Mesenchymal stem cell (in vitro differentiated cells and primary cell): ENCODE measurements around the gene PCNX3.
A peak's percentile ranks its signal among the peaks of the same experiment; 100 is the strongest.
"Not testable (repeated sequence)": the region's sequence is repeated elsewhere in the genome, so short reads cannot be mapped to it uniquely, and the experiment has no call there.

Experiments
- DNase-seq: peaks from one replicate; pipeline ENCODE4 v3.0.0-alpha.2; 2013
- H2AFZ ChIP-seq: one replicate; pipeline ENCODE4 v1.6.1; 2013; ENCODE audit warnings: low read depth, mild to moderate bottlenecking, control low read depth, inconsistent platforms, low read length, moderate library complexity
- H2AK5ac ChIP-seq: 2 replicates; pipeline ENCODE4 v1.6.1; 2013; ENCODE audit warnings: low read length, moderate library complexity, mild to moderate bottlenecking, inconsistent platforms; ENCODE audit not compliant: severe bottlenecking
- H2BK120ac ChIP-seq: one replicate; pipeline ENCODE4 v1.6.1; 2013; ENCODE audit warnings: low read depth, mild to moderate bottlenecking, inconsistent platforms, low read length, moderate library complexity
- H2BK12ac ChIP-seq, 2 experiments: one replicate each; pipeline ENCODE4 v1.6.1; 2013; ENCODE audit warnings: inconsistent platforms in 2 of 2, low read length in 2 of 2, mild to moderate bottlenecking in 2 of 2, moderate library complexity in 2 of 2, control low read depth in 1 of 2
- H2BK15ac ChIP-seq: one replicate; pipeline ENCODE4 v1.6.1; 2013; ENCODE audit warnings: mild to moderate bottlenecking, low read depth, inconsistent platforms; ENCODE audit not compliant: poor library complexity, severe bottlenecking
- H2BK5ac ChIP-seq: 2 replicates; pipeline ENCODE4 v1.6.1; 2013; ENCODE audit warnings: low read depth, mild to moderate bottlenecking, low read length, control low read depth, inconsistent platforms; ENCODE audit not compliant: poor library complexity, severe bottlenecking
- H3K14ac ChIP-seq, 2 experiments: one replicate each; pipeline ENCODE4 v1.6.1; 2013; ENCODE audit warnings: inconsistent platforms in 2 of 2, low read length in 2 of 2, control low read depth in 1 of 2, mild to moderate bottlenecking in 1 of 2, moderate library complexity in 1 of 2
- H3K18ac ChIP-seq, 2 experiments: one replicate each; pipeline ENCODE4 v1.6.1; 2013; ENCODE audit warnings: inconsistent platforms in 2 of 2, low read length in 2 of 2, control low read depth in 1 of 2, low read depth in 1 of 2, mild to moderate bottlenecking in 1 of 2
- H3K23ac ChIP-seq, 2 experiments: one replicate each; pipeline ENCODE4 v1.6.1; 2013; ENCODE audit warnings: inconsistent platforms in 2 of 2, low read length in 2 of 2, mild to moderate bottlenecking in 2 of 2, moderate library complexity in 2 of 2, control low read depth in 1 of 2
- H3K27ac ChIP-seq: 2 replicates; pipeline ENCODE4 v1.5.1; 2013; ENCODE audit warnings: mild to moderate bottlenecking, moderate library complexity, low read length, control low read depth, inconsistent platforms; ENCODE audit not compliant: poor library complexity, severe bottlenecking
- H3K27me3 ChIP-seq, 2 experiments: 2 replicates each; pipeline versions ENCODE4 v1.6.1 to v1.7.0; 2013; ENCODE audit warnings: low read length in 2 of 2, mild to moderate bottlenecking in 2 of 2, moderate library complexity in 2 of 2, control low read depth in 1 of 2, inconsistent platforms in 1 of 2; ENCODE audit not compliant: control insufficient read depth in 1 of 2, insufficient read depth in 1 of 2
- H3K36me3 ChIP-seq, 2 experiments: 2 replicates each; pipeline versions ENCODE4 v1.6.1 to v1.7.0; 2013; ENCODE audit warnings: low read length in 2 of 2, control low read depth in 1 of 2, inconsistent platforms in 1 of 2, low read depth in 1 of 2, mild to moderate bottlenecking in 1 of 2; ENCODE audit not compliant: insufficient read depth in 2 of 2, control insufficient read depth in 1 of 2
- H3K4ac ChIP-seq, 2 experiments: one replicate each; pipeline ENCODE4 v1.6.1; 2013; ENCODE audit warnings: inconsistent platforms in 2 of 2, low read length in 2 of 2, mild to moderate bottlenecking in 2 of 2, moderate library complexity in 2 of 2, control low read depth in 1 of 2, low read depth in 1 of 2
- H3K4me1 ChIP-seq: 2 replicates; pipeline ENCODE4 v1.6.1; 2013; ENCODE audit warnings: low read depth, low read length, control low read depth; ENCODE audit not compliant: control insufficient read depth, insufficient read depth
- H3K4me2 ChIP-seq: 2 replicates; pipeline ENCODE4 v1.6.1; 2013; ENCODE audit warnings: low read length, mild to moderate bottlenecking, inconsistent platforms; ENCODE audit not compliant: poor library complexity, severe bottlenecking
- H3K4me3 ChIP-seq, 2 experiments: 2 replicates each; pipeline versions ENCODE4 v1.5.1 to v1.7.0; 2013; ENCODE audit warnings: low read length in 2 of 2, mild to moderate bottlenecking in 2 of 2, control low read depth in 1 of 2, low read depth in 1 of 2; ENCODE audit not compliant: insufficient read depth in 1 of 2
- H3K79me1 ChIP-seq: replicated peaks from 2 replicates; pipeline ENCODE4 v1.6.1; 2013; ENCODE audit warnings: mild to moderate bottlenecking, control low read depth, low read length, inconsistent platforms; ENCODE audit not compliant: poor library complexity, severe bottlenecking
- H3K9ac ChIP-seq: 2 replicates; pipeline ENCODE4 v1.7.0; 2013; ENCODE audit warnings: mild to moderate bottlenecking, low read length, moderate library complexity
- H3K9me3 ChIP-seq: 2 replicates; pipeline ENCODE4 v1.7.0; 2013; ENCODE audit warnings: mild to moderate bottlenecking, low read length; ENCODE audit not compliant: control insufficient read depth
- H4K8ac ChIP-seq: one replicate; pipeline ENCODE4 v1.6.1; 2013; ENCODE audit warnings: inconsistent platforms, mild to moderate bottlenecking, low read length, moderate library complexity
- H4K91ac ChIP-seq: one replicate; pipeline ENCODE4 v1.6.1; 2013; ENCODE audit warnings: mild to moderate bottlenecking, low read length, inconsistent platforms
- WGBS: methylation state at CpG from one replicate; pipeline ENCODE4 v1.1.7; 2013; ENCODE audit warnings: mixed read lengths; 5-methylcytosine and 5-hydroxymethylcytosine counted together

Gene PCNX3

GRCh38 chr11:65636108-65637031 lies 20.8 kb downstream of the PCNX3 start:
- Histone ChIP-seq H3K14ac (no peak overlapping the region), H4K8ac (no peak overlapping the region), H2BK12ac (no peak overlapping the region)

GRCh38 chr11:65637032-65637557 lies 21.5 kb downstream of the PCNX3 start:
- no peak overlapping the region for H2BK5ac ChIP-seq
- H3K36me3 ChIP-seq, result peaks cover 57 to 76% of the 10 kb centered on the region in 2 experiments
- H3K23ac ChIP-seq, result no peak overlapping the region
- H2AFZ ChIP-seq, result no peak overlapping the region
- H3K4ac ChIP-seq, result no peak overlapping the region
- H2BK120ac ChIP-seq, result no peak overlapping the region
- peaks cover 28% of the 10 kb centered on the region for H3K4me1 ChIP-seq
- H3K14ac ChIP-seq, result no peak overlapping the region
- H3K27me3 ChIP-seq, result no peaks in the 10 kb centered on the region
- H3K9me3 ChIP-seq, result no peaks in the 10 kb centered on the region
- peak overlapping the region; percentile 77 for H2AK5ac ChIP-seq
- H2BK15ac ChIP-seq, result no peak overlapping the region
- no peak overlapping the region for H4K8ac ChIP-seq
- H2BK12ac ChIP-seq, result peak overlapping the region in 1 of 2 experiments; percentile 9
- no peak overlapping the region for H3K18ac ChIP-seq
- H3K9ac ChIP-seq, result peak overlapping the region; percentile 45
- H3K79me1 ChIP-seq, result peaks cover 45% of the 10 kb centered on the region
- H4K91ac ChIP-seq, result no peak overlapping the region
- H3K4me2 ChIP-seq, result peak overlapping the region; percentile 11
- WGBS, result 87% methylated on average over 3 of the region's 3 CpGs
- no peak for DNase-seq
- peak overlapping the region; percentile 58 for H3K27ac ChIP-seq
- no peak overlapping the region for H3K4me3 ChIP-seq

More at GRCh38 chr11:65636108-65637031, 20.8 kb downstream of the PCNX3 start:
- H2BK15ac ChIP-seq, result no peak overlapping the region
- H3K27ac ChIP-seq, result no peak overlapping the region
- H3K4ac ChIP-seq, result no peak overlapping the region
- H2BK5ac ChIP-seq, result no peak overlapping the region
- no peak overlapping the region for H3K4me3 ChIP-seq
- no peak overlapping the region for H2AK5ac ChIP-seq
- H3K4me1 ChIP-seq, result peaks cover 27% of the 10 kb centered on the region
- peaks cover 58 to 76% of the 10 kb centered on the region in 2 experiments for H3K36me3 ChIP-seq
- H2BK120ac ChIP-seq, result no peak overlapping the region
- 96% methylated on average over 28 of the region's 28 CpGs for WGBS
- H3K27me3 ChIP-seq, result no peaks in the 10 kb centered on the region
- H3K4me2 ChIP-seq, result no peak overlapping the region
- no peak overlapping the region for H3K9ac ChIP-seq
- no peak overlapping the region for H3K23ac ChIP-seq
- H3K9me3 ChIP-seq, result no peaks in the 10 kb centered on the region
- no peak overlapping the region for H3K18ac ChIP-seq
- H4K91ac ChIP-seq, result no peak overlapping the region
- no peak for DNase-seq
- H2AFZ ChIP-seq, result no peak overlapping the region
- H3K79me1 ChIP-seq, result peaks cover 42% of the 10 kb centered on the region

GRCh38 chr11:65637794-65638419 lies 22.3 kb downstream of the PCNX3 start, which contains the start of gene SIPA1:
Gene SIPA1, plus strand, starts transcription at chr11:65638101. Its CDS starts 2,821 bp downstream, at chr11:65640922.
- H2BK15ac ChIP-seq, result peak within 1 kb of the TSS; percentile 91
- peak within 1 kb of the TSS; percentile 77 for H2AK5ac ChIP-seq
- no peaks in the 10 kb centered on the region for H3K9me3 ChIP-seq
- peaks cover 33% of the 10 kb centered on the region for H3K4me1 ChIP-seq
- peak within 1 kb of the TSS in 1 of 2 experiments; percentile 72 for H3K14ac ChIP-seq
- H3K4me2 ChIP-seq, result peak within 1 kb of the TSS; percentile 76
- H3K36me3 ChIP-seq, result peaks cover 56 to 75% of the 10 kb centered on the region in 2 experiments
- peak within 1 kb of the TSS; percentile 80 for H3K27ac ChIP-seq
- peak within 1 kb of the TSS; percentile 80 to 93 for H3K4me3 ChIP-seq
- H4K8ac ChIP-seq, result peak within 1 kb of the TSS; percentile 78
- peak within 1 kb of the TSS; percentile 85 for H4K91ac ChIP-seq
- 4% methylated on average over 21 of the region's 46 CpGs for WGBS
- peak; percentile 96 for DNase-seq
- H3K18ac ChIP-seq, result peak within 1 kb of the TSS; percentile 83 to 88
- H2BK12ac ChIP-seq, result peak within 1 kb of the TSS; percentile 11 to 38
- H2BK120ac ChIP-seq, result no peak within 1 kb of the TSS
- H3K9ac ChIP-seq, result peak within 1 kb of the TSS; percentile 87
- H3K23ac ChIP-seq, result peak within 1 kb of the TSS in 1 of 2 experiments; percentile 50
- peaks cover 48% of the 10 kb centered on the region for H3K79me1 ChIP-seq
- H2AFZ ChIP-seq, result peak within 1 kb of the TSS; percentile 54
- H3K4ac ChIP-seq, result peak within 1 kb of the TSS; percentile 39 to 92
- peak within 1 kb of the TSS; percentile 8 for H2BK5ac ChIP-seq
- H3K27me3 ChIP-seq, result no peaks in the 10 kb centered on the region

GRCh38 chr11:65639228-65639597 lies 23.6 kb downstream of the PCNX3 start:
- H3K27ac ChIP-seq, H3K4ac ChIP-seq, H3K9ac ChIP-seq, H3K9me3 ChIP-seq, H3K4me2 ChIP-seq, H3K23ac ChIP-seq, H2AK5ac ChIP-seq, H4K8ac ChIP-seq, H3K27me3 ChIP-seq, H3K18ac ChIP-seq, H4K91ac ChIP-seq, H2AFZ ChIP-seq, H3K4me3 ChIP-seq, H2BK15ac ChIP-seq, H3K14ac ChIP-seq, H2BK120ac ChIP-seq, H2BK5ac ChIP-seq, H2BK12ac ChIP-seq, DNase-seq: not testable (repeated sequence)
- 93% methylated on average over 9 of the region's 9 CpGs for WGBS
- peaks cover 45% of the 10 kb centered on the region for H3K4me1 ChIP-seq
- peaks cover 43 to 65% of the 10 kb centered on the region in 2 experiments for H3K36me3 ChIP-seq
- peaks cover 41% of the 10 kb centered on the region for H3K79me1 ChIP-seq
